GM10266 (cell line): ENCODE data around the gene MTCH2.

Experiments used
- DNase-seq: peaks from one replicate; pipeline ENCODE4 v3.0.0; 2012; ENCODE audit errors: extremely low spot score
- CTCF ChIP-seq: IDR thresholded peaks from 2 replicates; pipeline ENCODE4 v1.5.1; 2012; ENCODE audit warnings: mild to moderate bottlenecking, low read depth; ENCODE audit not compliant: control insufficient read depth, insufficient read depth; ENCODE audit errors: missing control alignments

MTCH2 gene

DNA sequence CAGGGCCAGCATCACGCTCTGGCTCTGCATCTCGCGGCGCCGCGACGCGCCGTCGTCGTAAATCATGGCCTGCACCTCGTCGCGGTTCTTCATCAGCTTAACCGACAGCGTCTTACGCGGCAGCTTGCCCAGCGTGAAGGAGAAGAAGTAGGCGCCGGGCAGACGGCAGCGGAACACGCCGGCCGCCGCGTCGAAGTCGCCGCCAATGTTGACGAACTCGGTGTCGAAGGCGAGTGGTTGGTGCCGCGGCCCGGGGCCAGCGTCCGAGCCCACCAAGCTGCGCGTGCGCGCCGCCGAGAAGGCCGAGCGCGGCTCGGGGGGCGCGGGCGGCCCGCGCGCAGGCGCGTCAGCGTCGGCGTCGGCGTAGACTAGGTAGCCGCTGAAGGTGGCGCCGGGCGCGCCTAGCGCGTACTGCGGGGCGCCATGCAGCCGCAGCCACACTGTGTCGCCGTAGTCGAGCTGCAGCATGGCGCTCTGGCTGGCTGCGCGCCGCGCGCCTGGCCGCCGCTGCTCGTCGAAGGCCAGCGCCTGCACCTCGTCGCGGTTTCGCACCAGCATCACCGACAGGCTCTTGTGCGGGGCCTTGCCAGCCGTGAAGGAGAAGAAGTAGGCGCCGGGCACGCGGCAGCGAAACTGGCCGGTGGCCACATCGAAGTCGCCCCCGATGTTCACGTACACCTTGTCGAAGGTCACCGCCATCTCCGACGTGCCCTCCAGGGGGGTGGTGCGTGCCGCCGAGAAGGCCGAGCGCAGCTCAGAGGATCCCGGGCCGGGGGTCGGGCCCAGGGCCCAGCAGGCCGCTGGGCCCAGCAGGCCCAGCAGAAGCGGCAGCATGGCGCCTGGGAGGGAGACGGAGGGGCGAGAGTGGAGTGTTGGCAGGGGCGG is 52.1 kb downstream of the MTCH2 start:
- DNase-seq = no peak
- TF ChIP-seq CTCF = no peak

GRCh38 chr11:47589584-47589976 is 52.8 kb downstream of the MTCH2 start:
- no peak for DNase-seq
- TF ChIP-seq CTCF = no peak

DNA sequence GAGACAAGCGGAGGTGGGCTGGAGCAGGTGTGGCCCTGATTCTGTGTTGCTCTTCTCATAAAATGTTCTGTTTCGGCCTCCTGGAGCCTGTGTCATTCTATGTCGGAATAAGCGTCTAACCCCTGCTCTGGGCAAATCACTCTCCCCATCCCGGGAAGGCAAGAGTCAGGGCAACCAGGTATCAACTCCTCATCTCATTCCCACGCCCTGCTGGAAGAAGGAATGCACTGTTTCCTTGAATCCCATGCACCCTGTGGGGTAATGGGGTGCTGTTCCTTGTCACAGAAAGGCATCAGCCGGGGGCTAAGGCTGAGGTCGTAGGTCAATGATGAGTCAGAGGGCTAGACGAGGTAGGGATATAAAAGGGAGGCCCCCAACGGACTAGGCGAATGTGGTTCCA is 53.2 kb downstream of the MTCH2 start:
- DNase-seq = no peak
- no peak for TF ChIP-seq CTCF

GRCh38 chr11:47587723-47588326 is 54.5 kb downstream of the MTCH2 start:
- no peak for TF ChIP-seq CTCF
- DNase-seq = peak; percentile 32

DNA sequence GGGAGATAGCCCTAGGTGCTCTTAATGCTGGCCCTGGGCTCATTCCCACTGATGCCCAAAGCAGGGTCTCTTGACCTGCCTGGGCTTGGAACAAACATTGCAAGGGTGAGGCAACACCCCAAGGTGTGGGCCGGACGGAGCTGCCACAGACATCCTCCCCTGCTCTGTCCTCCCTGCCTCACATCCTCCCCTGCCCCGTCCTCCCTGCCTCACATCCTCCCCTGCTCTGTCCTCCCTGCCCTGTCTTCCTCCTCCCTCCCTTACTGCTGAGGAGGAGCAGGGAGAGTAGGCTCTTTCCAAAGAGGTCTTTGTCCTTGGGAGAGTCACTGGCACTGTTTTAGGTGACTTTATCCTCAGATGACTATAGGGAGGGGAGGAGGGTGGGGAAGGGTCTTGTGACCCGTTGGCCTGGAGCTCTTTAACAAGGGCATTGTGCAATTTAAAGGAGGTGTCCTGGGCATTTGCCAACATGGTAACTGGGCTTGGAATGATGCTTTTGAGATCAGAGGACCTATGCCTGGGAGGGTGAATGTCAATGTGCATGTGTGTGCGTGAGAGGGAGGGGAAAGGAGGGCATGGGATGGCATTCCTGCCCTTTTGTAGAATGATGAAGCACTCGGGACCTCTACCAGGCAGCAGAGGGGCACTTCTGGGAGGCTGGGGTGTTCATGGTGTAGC is 55.2 kb downstream of the MTCH2 start:
- TF ChIP-seq CTCF = no peak
- no peak for DNase-seq

DNA sequence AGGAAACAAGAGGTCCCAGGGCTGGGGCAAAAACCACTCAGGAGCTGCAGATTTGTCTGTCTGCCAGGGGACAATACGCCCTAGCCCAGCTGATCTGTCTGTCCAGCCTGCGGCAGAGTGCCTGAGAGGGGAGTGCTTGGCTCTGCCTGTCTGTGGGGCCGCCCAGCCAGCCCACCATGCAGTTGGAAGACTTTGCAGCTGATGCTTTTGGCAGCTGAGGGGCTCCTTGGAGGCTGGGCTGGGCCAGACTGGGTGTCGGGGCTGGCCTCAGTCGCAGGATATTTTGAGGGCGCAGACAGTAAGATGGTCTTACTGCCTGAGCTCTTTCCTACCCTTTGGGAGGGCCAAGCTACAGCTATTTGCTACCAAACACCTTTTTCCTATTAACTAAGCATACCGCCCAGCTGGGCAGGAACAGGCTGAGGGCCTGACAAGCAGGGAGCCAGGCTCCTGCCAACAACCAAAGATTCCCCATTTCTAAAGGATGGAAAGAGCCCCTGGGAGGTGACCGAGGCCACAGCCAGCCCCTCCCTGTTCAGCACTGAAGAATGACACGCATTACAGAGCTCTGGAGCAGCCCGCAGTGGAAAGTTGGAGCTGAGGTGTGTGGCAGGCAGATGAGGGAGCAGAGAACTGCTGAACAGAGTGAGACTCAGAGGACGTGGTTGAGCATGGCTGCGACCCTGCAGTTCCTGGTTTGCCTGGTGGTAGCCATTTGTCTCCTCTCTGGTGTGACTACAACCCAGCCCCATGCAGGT is 56.1 kb downstream of the MTCH2 start, which contains the start of gene FAM180B:
Gene FAM180B, plus strand, starts transcription at position 581 of the 758 bp plus-strand sequence. Its CDS starts 91 bp downstream, at position 672.
- DNase-seq = no peak
- no peak for TF ChIP-seq CTCF
